Measurements from ENCODE around the gene ZBTB21.

DNA sequence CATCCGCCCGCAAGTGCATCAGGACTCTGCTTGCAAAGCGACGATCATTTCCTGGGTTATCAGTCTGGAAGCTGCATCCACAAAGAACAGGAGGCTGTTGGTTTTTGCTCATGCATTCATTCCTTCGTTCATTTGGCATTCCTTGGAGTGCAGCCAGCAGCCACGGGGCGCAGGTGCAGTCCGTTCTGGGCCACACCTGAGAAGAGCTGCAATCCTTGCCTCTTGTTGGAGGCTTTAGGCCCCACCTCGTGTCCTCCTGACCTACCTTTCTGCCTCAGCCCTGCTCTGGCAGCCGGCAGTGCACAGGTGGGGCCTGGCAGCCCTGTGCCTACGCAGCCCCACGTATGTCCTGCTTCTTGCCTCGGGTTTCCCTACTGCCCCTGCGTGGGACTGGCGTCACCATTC is 36.7 kb downstream of the ZBTB21 start:
- TF ChIP-seq, protein P1, sequence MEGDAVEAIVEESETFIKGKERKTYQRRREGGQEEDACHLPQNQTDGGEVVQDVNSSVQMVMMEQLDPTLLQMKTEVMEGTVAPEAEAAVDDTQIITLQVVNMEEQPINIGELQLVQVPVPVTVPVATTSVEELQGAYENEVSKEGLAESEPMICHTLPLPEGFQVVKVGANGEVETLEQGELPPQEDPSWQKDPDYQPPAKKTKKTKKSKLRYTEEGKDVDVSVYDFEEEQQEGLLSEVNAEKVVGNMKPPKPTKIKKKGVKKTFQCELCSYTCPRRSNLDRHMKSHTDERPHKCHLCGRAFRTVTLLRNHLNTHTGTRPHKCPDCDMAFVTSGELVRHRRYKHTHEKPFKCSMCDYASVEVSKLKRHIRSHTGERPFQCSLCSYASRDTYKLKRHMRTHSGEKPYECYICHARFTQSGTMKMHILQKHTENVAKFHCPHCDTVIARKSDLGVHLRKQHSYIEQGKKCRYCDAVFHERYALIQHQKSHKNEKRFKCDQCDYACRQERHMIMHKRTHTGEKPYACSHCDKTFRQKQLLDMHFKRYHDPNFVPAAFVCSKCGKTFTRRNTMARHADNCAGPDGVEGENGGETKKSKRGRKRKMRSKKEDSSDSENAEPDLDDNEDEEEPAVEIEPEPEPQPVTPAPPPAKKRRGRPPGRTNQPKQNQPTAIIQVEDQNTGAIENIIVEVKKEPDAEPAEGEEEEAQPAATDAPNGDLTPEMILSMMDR (IDR thresholded peaks at IDR 0.05), result no peak
- no peak for TF ChIP-seq SIN3A (IDR thresholded peaks at IDR 0.05; ENCODE audit: borderline replicate concordance, insufficient read depth, low read depth, low read length)
- TF ChIP-seq, protein P2, sequence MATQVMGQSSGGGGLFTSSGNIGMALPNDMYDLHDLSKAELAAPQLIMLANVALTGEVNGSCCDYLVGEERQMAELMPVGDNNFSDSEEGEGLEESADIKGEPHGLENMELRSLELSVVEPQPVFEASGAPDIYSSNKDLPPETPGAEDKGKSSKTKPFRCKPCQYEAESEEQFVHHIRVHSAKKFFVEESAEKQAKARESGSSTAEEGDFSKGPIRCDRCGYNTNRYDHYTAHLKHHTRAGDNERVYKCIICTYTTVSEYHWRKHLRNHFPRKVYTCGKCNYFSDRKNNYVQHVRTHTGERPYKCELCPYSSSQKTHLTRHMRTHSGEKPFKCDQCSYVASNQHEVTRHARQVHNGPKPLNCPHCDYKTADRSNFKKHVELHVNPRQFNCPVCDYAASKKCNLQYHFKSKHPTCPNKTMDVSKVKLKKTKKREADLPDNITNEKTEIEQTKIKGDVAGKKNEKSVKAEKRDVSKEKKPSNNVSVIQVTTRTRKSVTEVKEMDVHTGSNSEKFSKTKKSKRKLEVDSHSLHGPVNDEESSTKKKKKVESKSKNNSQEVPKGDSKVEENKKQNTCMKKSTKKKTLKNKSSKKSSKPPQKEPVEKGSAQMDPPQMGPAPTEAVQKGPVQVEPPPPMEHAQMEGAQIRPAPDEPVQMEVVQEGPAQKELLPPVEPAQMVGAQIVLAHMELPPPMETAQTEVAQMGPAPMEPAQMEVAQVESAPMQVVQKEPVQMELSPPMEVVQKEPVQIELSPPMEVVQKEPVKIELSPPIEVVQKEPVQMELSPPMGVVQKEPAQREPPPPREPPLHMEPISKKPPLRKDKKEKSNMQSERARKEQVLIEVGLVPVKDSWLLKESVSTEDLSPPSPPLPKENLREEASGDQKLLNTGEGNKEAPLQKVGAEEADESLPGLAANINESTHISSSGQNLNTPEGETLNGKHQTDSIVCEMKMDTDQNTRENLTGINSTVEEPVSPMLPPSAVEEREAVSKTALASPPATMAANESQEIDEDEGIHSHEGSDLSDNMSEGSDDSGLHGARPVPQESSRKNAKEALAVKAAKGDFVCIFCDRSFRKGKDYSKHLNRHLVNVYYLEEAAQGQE (IDR thresholded peaks at IDR 0.05; ENCODE audit: insufficient read depth in 1 of 2, low read depth in 2 of 2, low read length in 1 of 2), result no peak
- no peak for TF ChIP-seq POLR2AphosphoS5 (IDR thresholded peaks at IDR 0.05; ENCODE audit: low read depth, low read length)
- TF ChIP-seq TCF7L2 (IDR thresholded peaks at IDR 0.05; ENCODE audit: low read depth, low read length), result no peak
